Measurements from ENCODE around the gene CELA3A.

Gene CELA3A

GRCh38 chr1:21955501-21956281 lies 45.8 kb upstream of the CELA3A start:
- Histone ChIP-seq H4K20me1 (ENCODE audit: insufficient read depth, low read length) (no peaks in the 10 kb centered on the region), H3K4me3 (ENCODE audit: low read length) (no peak overlapping the region), H3K4me2 (ENCODE audit: low read depth, low read length) (no peak overlapping the region), H3K27ac (ENCODE audit: low read length) (no peak overlapping the region), H3K9me2 (replicated peaks; ENCODE audit: insufficient read depth, low read length) (no peaks in the 10 kb centered on the region), H3K27me3 (replicated peaks; ENCODE audit: insufficient read depth, low read length) (peaks cover 3% of the 10 kb centered on the region; the same call in 1 of the 2 replicates), H3K79me2 (ENCODE audit: low read length) (no peaks in the 10 kb centered on the region), H3F3A (ENCODE audit: insufficient read depth, low read length) (no peaks in the 10 kb centered on the region), H3K36me3 (replicated peaks; ENCODE audit: insufficient read depth, low read length) (no peaks in the 10 kb centered on the region), H3K9ac (ENCODE audit: low read length) (no peak overlapping the region), H2AFZ (ENCODE audit: low read length) (no peak overlapping the region), H3K4me1 (ENCODE audit: low read length) (no peaks in the 10 kb centered on the region), H3K9me3 (replicated peaks; ENCODE audit: insufficient read depth, low read length) (no peaks in the 10 kb centered on the region)
- no peak for TF ChIP-seq EZH2 (optimal IDR thresholded peaks at IDR 0.05; ENCODE audit: low read depth, low read length)
- TF ChIP-seq, protein P1, sequence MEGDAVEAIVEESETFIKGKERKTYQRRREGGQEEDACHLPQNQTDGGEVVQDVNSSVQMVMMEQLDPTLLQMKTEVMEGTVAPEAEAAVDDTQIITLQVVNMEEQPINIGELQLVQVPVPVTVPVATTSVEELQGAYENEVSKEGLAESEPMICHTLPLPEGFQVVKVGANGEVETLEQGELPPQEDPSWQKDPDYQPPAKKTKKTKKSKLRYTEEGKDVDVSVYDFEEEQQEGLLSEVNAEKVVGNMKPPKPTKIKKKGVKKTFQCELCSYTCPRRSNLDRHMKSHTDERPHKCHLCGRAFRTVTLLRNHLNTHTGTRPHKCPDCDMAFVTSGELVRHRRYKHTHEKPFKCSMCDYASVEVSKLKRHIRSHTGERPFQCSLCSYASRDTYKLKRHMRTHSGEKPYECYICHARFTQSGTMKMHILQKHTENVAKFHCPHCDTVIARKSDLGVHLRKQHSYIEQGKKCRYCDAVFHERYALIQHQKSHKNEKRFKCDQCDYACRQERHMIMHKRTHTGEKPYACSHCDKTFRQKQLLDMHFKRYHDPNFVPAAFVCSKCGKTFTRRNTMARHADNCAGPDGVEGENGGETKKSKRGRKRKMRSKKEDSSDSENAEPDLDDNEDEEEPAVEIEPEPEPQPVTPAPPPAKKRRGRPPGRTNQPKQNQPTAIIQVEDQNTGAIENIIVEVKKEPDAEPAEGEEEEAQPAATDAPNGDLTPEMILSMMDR (IDR thresholded peaks at IDR 0.05; ENCODE audit: low read length), result no peak
- no peak for TF ChIP-seq EZH2phosphoT487 (IDR thresholded peaks at IDR 0.05; ENCODE audit: low read length)
- DNase-seq, result no peak

GRCh38 chr1:21956720-21957552 lies 44.5 kb upstream of the CELA3A start:
- no peak overlapping the region for H3K9ac ChIP-seq (ENCODE audit: low read length)
- H3F3A ChIP-seq (ENCODE audit: insufficient read depth, low read length), result no peaks in the 10 kb centered on the region
- H3K9me3 ChIP-seq (replicated peaks; ENCODE audit: insufficient read depth, low read length), result no peaks in the 10 kb centered on the region
- no peak overlapping the region for H3K27ac ChIP-seq (ENCODE audit: low read length)
- H2AFZ ChIP-seq (ENCODE audit: low read length), result no peak overlapping the region
- no peaks in the 10 kb centered on the region for H3K4me1 ChIP-seq (ENCODE audit: low read length)
- peaks cover 3% of the 10 kb centered on the region; the same call in 1 of the 2 replicates for H3K27me3 ChIP-seq (replicated peaks; ENCODE audit: insufficient read depth, low read length)
- H3K36me3 ChIP-seq (replicated peaks; ENCODE audit: insufficient read depth, low read length), result no peaks in the 10 kb centered on the region
- no peak for DNase-seq
- no peaks in the 10 kb centered on the region for H3K9me2 ChIP-seq (replicated peaks; ENCODE audit: insufficient read depth, low read length)
- H3K4me2 ChIP-seq (ENCODE audit: low read depth, low read length), result no peak overlapping the region
- no peaks in the 10 kb centered on the region for H3K79me2 ChIP-seq (ENCODE audit: low read length)
- no peak overlapping the region for H3K4me3 ChIP-seq (ENCODE audit: low read length)
- TF ChIP-seq, protein P1 (IDR thresholded peaks at IDR 0.05; ENCODE audit: low read length), result no peak
- TF ChIP-seq EZH2phosphoT487 (IDR thresholded peaks at IDR 0.05; ENCODE audit: low read length) (no peak), EZH2 (optimal IDR thresholded peaks at IDR 0.05; ENCODE audit: low read depth, low read length) (no peak)
- no peaks in the 10 kb centered on the region for H4K20me1 ChIP-seq (ENCODE audit: insufficient read depth, low read length)

- H3K9ac ChIP-seq (ENCODE audit: low read length), result no peak overlapping the region
- no peak overlapping the region for H3K27ac ChIP-seq (ENCODE audit: low read length)
- 0 out of 2 replicates have a peak, but pooled peaks cover 3% of the 10 kb centered on the region for H3K27me3 ChIP-seq (replicated peaks; ENCODE audit: insufficient read depth, low read length)
- no peak overlapping the region for H3K4me3 ChIP-seq (ENCODE audit: low read length)
- no peaks in the 10 kb centered on the region for H3K36me3 ChIP-seq (replicated peaks; ENCODE audit: insufficient read depth, low read length)
- H4K20me1 ChIP-seq (ENCODE audit: insufficient read depth, low read length), result no peaks in the 10 kb centered on the region
- H3K9me3 ChIP-seq (replicated peaks; ENCODE audit: insufficient read depth, low read length), result no peaks in the 10 kb centered on the region
- no peaks in the 10 kb centered on the region for H3K4me1 ChIP-seq (ENCODE audit: low read length)
- no peaks in the 10 kb centered on the region for H3F3A ChIP-seq (ENCODE audit: insufficient read depth, low read length)
- no peak overlapping the region for H3K4me2 ChIP-seq (ENCODE audit: low read depth, low read length)
- no peak for DNase-seq
- TF ChIP-seq, protein P1 (IDR thresholded peaks at IDR 0.05; ENCODE audit: low read length), result no peak
- TF ChIP-seq EZH2 (optimal IDR thresholded peaks at IDR 0.05; ENCODE audit: low read depth, low read length) (no peak), EZH2phosphoT487 (IDR thresholded peaks at IDR 0.05; ENCODE audit: low read length) (no peak)
- no peaks in the 10 kb centered on the region for H3K79me2 ChIP-seq (ENCODE audit: low read length)
- H2AFZ ChIP-seq (ENCODE audit: low read length), result no peak overlapping the region
- H3K9me2 ChIP-seq (replicated peaks; ENCODE audit: insufficient read depth, low read length), result no peaks in the 10 kb centered on the region
Observed at GRCh38 chr1:21961337-21961736, 40.1 kb upstream of the CELA3A start.

Data from MM.1S (cell line).